Activated CD8-positive, alpha-beta memory T cell treated with anti-CD3 and anti-CD28 coated beads for 24 hours (primary cell): ENCODE data around the gene EFHD2.
"Not testable (repeated sequence)": the region's sequence is repeated elsewhere in the genome, so short reads cannot be mapped to it uniquely, and the experiment has no call there.

Experiments
- DNase-seq: peaks from one replicate; pipeline ENCODE4 v3.0.0-alpha.2; 2020

Gene EFHD2

GRCh38 chr1:15409388-15410222, at the start of gene EFHD2:
TSS of gene EFHD2 (plus strand) at chr1:15409888. CDS start at chr1:15409972, 84 bp downstream.
- DNase-seq = peak; percentile 92

GRCh38 chr1:15360700-15361099, 49.0 kb upstream of the EFHD2 start:
- DNase-seq = no peak

- no peak for DNase-seq
These were observed 47.5 kb upstream of the EFHD2 start for GRCh38 chr1:15362096-15362736.

GRCh38 chr1:15362737-15363128, 47.0 kb upstream of the EFHD2 start:
- no peak for DNase-seq

GRCh38 chr1:15364740-15365139, 44.9 kb upstream of the EFHD2 start:
- DNase-seq = no peak

GRCh38 chr1:15368888-15369287, 40.8 kb upstream of the EFHD2 start:
- DNase-seq = no peak

- DNase-seq = no peak
These were observed 39.4 kb upstream of the EFHD2 start for GRCh38 chr1:15370268-15370667.

GRCh38 chr1:15370781-15371520, 38.7 kb upstream of the EFHD2 start:
- no peak for DNase-seq

GRCh38 chr1:15371610-15372545, 37.8 kb upstream of the EFHD2 start:
- DNase-seq = no peak

GRCh38 chr1:15378729-15379128, 31.0 kb upstream of the EFHD2 start:
- DNase-seq = no peak

- not testable (repeated sequence) for DNase-seq
These were observed 30.5 kb upstream of the EFHD2 start for GRCh38 chr1:15379151-15379550.

GRCh38 chr1:15380601-15381508, 28.8 kb upstream of the EFHD2 start:
- no peak for DNase-seq

GRCh38 chr1:15381805-15382204, 27.9 kb upstream of the EFHD2 start:
- no peak for DNase-seq

- no peak for DNase-seq
These were observed 26.8 kb upstream of the EFHD2 start for GRCh38 chr1:15382601-15383518.

- no peak for DNase-seq
These were observed 25.9 kb upstream of the EFHD2 start for GRCh38 chr1:15383810-15384209.

- DNase-seq = no peak
These were observed 25.3 kb upstream of the EFHD2 start for GRCh38 chr1:15384301-15384901.

- no peak for DNase-seq
These were observed 24.3 kb upstream of the EFHD2 start for GRCh38 chr1:15385420-15385819.

GRCh38 chr1:15386164-15386749, 23.4 kb upstream of the EFHD2 start:
- DNase-seq = no peak

- no peak for DNase-seq
These were observed 21.3 kb upstream of the EFHD2 start for GRCh38 chr1:15388201-15388880.
